ENCODE data around the gene MELTF.
A peak's percentile ranks its signal among the peaks of the same experiment; 100 is the strongest.

MELTF gene

GRCh38 chr3:197010556-197011351, 18.9 kb downstream of the MELTF start:
- DNase-seq (ENCODE audit: low spot score), result no peak

- DNase-seq (ENCODE audit: low spot score), result no peak
Measured at GRCh38 chr3:197009532-197010019, 20.0 kb downstream of the MELTF start.

GRCh38 chr3:197008436-197009209, 21.0 kb downstream of the MELTF start:
- no peak for DNase-seq (ENCODE audit: low spot score)

GRCh38 chr3:197007953-197008352, 21.7 kb downstream of the MELTF start:
- no peak for DNase-seq (ENCODE audit: low spot score)

- no peak for DNase-seq (ENCODE audit: low spot score)
Measured at GRCh38 chr3:197007296-197007940, 22.2 kb downstream of the MELTF start.

GRCh38 chr3:197006860-197007259, 22.8 kb downstream of the MELTF start:
- DNase-seq (ENCODE audit: low spot score), result no peak

GRCh38 chr3:197006446-197006845, 23.2 kb downstream of the MELTF start:
- DNase-seq (ENCODE audit: low spot score), result no peak

GRCh38 chr3:197003461-197004385, 25.9 kb downstream of the MELTF start:
- no peak for DNase-seq (ENCODE audit: low spot score)

- peak; percentile 68 for DNase-seq (ENCODE audit: low spot score)
Measured at GRCh38 chr3:197002701-197003454, 26.7 kb downstream of the MELTF start.

- DNase-seq (ENCODE audit: low spot score), result no peak
Measured at GRCh38 chr3:197001972-197002700, 27.5 kb downstream of the MELTF start.

GRCh38 chr3:197001106-197001971, 28.3 kb downstream of the MELTF start:
- DNase-seq (ENCODE audit: low spot score), result no peak

- DNase-seq (ENCODE audit: low spot score), result no peak
Measured at GRCh38 chr3:197000211-197000610, 29.4 kb downstream of the MELTF start.

- no peak for DNase-seq (ENCODE audit: low spot score)
Measured at GRCh38 chr3:196998966-196999760, 30.5 kb downstream of the MELTF start.

- DNase-seq (ENCODE audit: low spot score), result no peak
Measured at GRCh38 chr3:196997311-196997710, 32.3 kb downstream of the MELTF start.

GRCh38 chr3:196996454-196997265, 33.0 kb downstream of the MELTF start:
- DNase-seq (ENCODE audit: low spot score), result no peak

GRCh38 chr3:196995646-196996355, 33.8 kb downstream of the MELTF start:
- DNase-seq (ENCODE audit: low spot score), result no peak

GRCh38 chr3:196995027-196995426, 34.6 kb downstream of the MELTF start:
- no peak for DNase-seq (ENCODE audit: low spot score)

Measured in globus pallidus (tissue), 1 donor.